ENCODE data around the gene STYK1.
A peak's percentile ranks its signal among the peaks of the same experiment; 100 is the strongest.
"Not testable (repeated sequence)": the region's sequence is repeated elsewhere in the genome, so short reads cannot be mapped to it uniquely, and the experiment has no call there.

STYK1 gene

DNA sequence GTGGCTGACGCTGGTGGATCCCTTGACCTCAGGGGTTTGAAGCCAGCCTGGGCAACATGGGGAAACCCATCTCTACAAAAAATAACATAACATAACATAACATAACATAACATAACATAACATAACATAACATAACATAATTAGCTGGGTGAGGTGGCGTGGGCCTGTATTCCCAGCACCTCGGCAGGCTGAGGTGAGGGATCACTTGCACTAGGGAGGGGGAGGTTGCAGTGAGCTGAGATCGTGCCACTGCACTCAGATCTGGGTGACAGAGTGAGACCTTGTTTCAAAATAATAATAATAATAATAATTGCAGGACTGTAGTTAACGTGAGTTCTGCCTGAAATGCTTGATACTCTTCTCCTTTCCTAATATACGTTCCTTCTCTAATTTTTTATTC, 61.7 kb downstream of the STYK1 start:
- H4K91ac ChIP-seq (ENCODE audit: low read length) = no peak overlapping the region
- H2AFZ ChIP-seq (ENCODE audit: low read depth, low read length) = no peak overlapping the region
- no peak overlapping the region for H3K27ac ChIP-seq (ENCODE audit: low read length, poor library complexity, severe bottlenecking)
- H3K4me1 ChIP-seq (ENCODE audit: control insufficient read depth, insufficient read depth, low read depth, low read length) = peaks cover 6% of the 10 kb centered on the region
- no peak overlapping the region for H3K4ac ChIP-seq (ENCODE audit: low read depth in 1 of 2, low read length in 2 of 2)
- peak overlapping the region; percentile 98 for H3K9ac ChIP-seq (ENCODE audit: low read length)
- H3K4me3 ChIP-seq (ENCODE audit: insufficient read depth in 1 of 2, low read depth in 1 of 2, low read length in 2 of 2) = peak overlapping the region in 1 of 2 experiments; percentile 93
- no peak overlapping the region for H2BK5ac ChIP-seq (ENCODE audit: low read depth, low read length, poor library complexity, severe bottlenecking)
- no peak overlapping the region for H3K4me2 ChIP-seq (ENCODE audit: low read length, poor library complexity, severe bottlenecking)
- no peak overlapping the region for H3K23ac ChIP-seq (ENCODE audit: low read length in 2 of 2)
- DNase-seq = no peak
- peaks cover 6% of the 10 kb centered on the region for H3K79me1 ChIP-seq (replicated peaks; ENCODE audit: low read length, poor library complexity, severe bottlenecking)
- no peaks in the 10 kb centered on the region for H3K9me3 ChIP-seq (ENCODE audit: control insufficient read depth, low read length)
- no peak overlapping the region for H2BK15ac ChIP-seq (ENCODE audit: low read depth, poor library complexity, severe bottlenecking)
- H3K14ac ChIP-seq (ENCODE audit: low read length in 2 of 2) = no peak overlapping the region
- H2BK12ac ChIP-seq (ENCODE audit: low read length in 2 of 2) = no peak overlapping the region
- no peaks in the 10 kb centered on the region for H3K27me3 ChIP-seq (ENCODE audit: control insufficient read depth in 1 of 2, insufficient read depth in 1 of 2, low read length in 2 of 2)
- 97% methylated on average over 4 of the region's 6 CpGs for WGBS
- no peak overlapping the region for H2BK120ac ChIP-seq (ENCODE audit: low read depth, low read length)
- H3K36me3 ChIP-seq (ENCODE audit: control insufficient read depth in 1 of 2, insufficient read depth in 2 of 2, low read depth in 1 of 2, low read length in 2 of 2) = peaks cover 0 to 37% of the 10 kb centered on the region in 2 experiments
- H3K18ac ChIP-seq (ENCODE audit: low read depth in 1 of 2, low read length in 2 of 2) = no peak overlapping the region
- no peak overlapping the region for H4K8ac ChIP-seq (ENCODE audit: low read length)
- no peak overlapping the region for H2AK5ac ChIP-seq (ENCODE audit: low read length, severe bottlenecking)

DNA sequence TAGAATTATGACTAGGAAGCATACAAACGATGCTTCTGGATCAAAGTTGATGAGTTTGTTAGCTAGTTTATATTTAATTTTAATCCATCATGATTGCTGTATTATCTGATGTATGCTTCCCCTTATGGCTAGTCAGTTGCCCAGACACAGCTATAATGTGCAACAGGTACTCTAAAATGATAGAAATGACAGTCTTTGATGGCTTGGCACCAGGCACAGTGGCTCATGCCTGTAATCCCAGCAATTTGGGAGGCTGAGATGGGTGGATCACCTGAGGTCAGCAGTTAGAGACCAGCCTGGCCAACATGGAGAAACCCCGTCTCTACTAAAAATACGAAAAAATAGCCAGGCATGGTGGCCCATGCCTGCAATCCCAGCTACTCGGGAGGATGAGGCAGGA, 62.6 kb downstream of the STYK1 start:
- not testable (repeated sequence) for H3K27me3 ChIP-seq (ENCODE audit: control insufficient read depth in 1 of 2, insufficient read depth in 1 of 2, low read length in 2 of 2); H3K9me3 ChIP-seq (ENCODE audit: control insufficient read depth, low read length); H3K27ac ChIP-seq (ENCODE audit: low read length, poor library complexity, severe bottlenecking); H3K4me3 ChIP-seq (ENCODE audit: insufficient read depth in 1 of 2, low read depth in 1 of 2, low read length in 2 of 2); H4K8ac ChIP-seq (ENCODE audit: low read length); H3K4me2 ChIP-seq (ENCODE audit: low read length, poor library complexity, severe bottlenecking); H2AFZ ChIP-seq (ENCODE audit: low read depth, low read length); H3K23ac ChIP-seq (ENCODE audit: low read length in 2 of 2); H2BK15ac ChIP-seq (ENCODE audit: low read depth, poor library complexity, severe bottlenecking); H2BK120ac ChIP-seq (ENCODE audit: low read depth, low read length); H4K91ac ChIP-seq (ENCODE audit: low read length); H2BK5ac ChIP-seq (ENCODE audit: low read depth, low read length, poor library complexity, severe bottlenecking); H3K79me1 ChIP-seq (replicated peaks; ENCODE audit: low read length, poor library complexity, severe bottlenecking); H3K14ac ChIP-seq (ENCODE audit: low read length in 2 of 2); H3K4me1 ChIP-seq (ENCODE audit: control insufficient read depth, insufficient read depth, low read depth, low read length); DNase-seq; H2BK12ac ChIP-seq (ENCODE audit: low read length in 2 of 2); H2AK5ac ChIP-seq (ENCODE audit: low read length, severe bottlenecking); H3K18ac ChIP-seq (ENCODE audit: low read depth in 1 of 2, low read length in 2 of 2); H3K4ac ChIP-seq (ENCODE audit: low read depth in 1 of 2, low read length in 2 of 2)
- WGBS = 97% methylated on average over 4 of the region's 4 CpGs
- peaks cover 0 to 44% of the 10 kb centered on the region in 2 experiments for H3K36me3 ChIP-seq (ENCODE audit: control insufficient read depth in 1 of 2, insufficient read depth in 2 of 2, low read depth in 1 of 2, low read length in 2 of 2)
- peak overlapping the region; percentile 40 for H3K9ac ChIP-seq (ENCODE audit: low read length)

- WGBS = 100% methylated on average over 2 of the region's 3 CpGs
- Histone ChIP-seq H2BK12ac (ENCODE audit: low read length in 2 of 2) (no peak overlapping the region), H3K23ac (ENCODE audit: low read length in 2 of 2) (no peak overlapping the region), H3K4me1 (ENCODE audit: control insufficient read depth, insufficient read depth, low read depth, low read length) (peaks cover 6% of the 10 kb centered on the region), H4K8ac (ENCODE audit: low read length) (no peak overlapping the region), H2AK5ac (ENCODE audit: low read length, severe bottlenecking) (no peak overlapping the region), H3K79me1 (replicated peaks; ENCODE audit: low read length, poor library complexity, severe bottlenecking) (peaks cover 7% of the 10 kb centered on the region), H3K9ac (ENCODE audit: low read length) (peak overlapping the region; percentile 40), H3K4me3 (ENCODE audit: insufficient read depth in 1 of 2, low read depth in 1 of 2, low read length in 2 of 2) (no peak overlapping the region), H4K91ac (ENCODE audit: low read length) (no peak overlapping the region), H3K4me2 (ENCODE audit: low read length, poor library complexity, severe bottlenecking) (no peak overlapping the region), H3K27me3 (ENCODE audit: control insufficient read depth in 1 of 2, insufficient read depth in 1 of 2, low read length in 2 of 2) (no peaks in the 10 kb centered on the region), H2BK5ac (ENCODE audit: low read depth, low read length, poor library complexity, severe bottlenecking) (no peak overlapping the region), H3K14ac (ENCODE audit: low read length in 2 of 2) (no peak overlapping the region), H2BK15ac (ENCODE audit: low read depth, poor library complexity, severe bottlenecking) (no peak overlapping the region), H3K9me3 (ENCODE audit: control insufficient read depth, low read length) (no peaks in the 10 kb centered on the region), H3K27ac (ENCODE audit: low read length, poor library complexity, severe bottlenecking) (no peak overlapping the region), H2AFZ (ENCODE audit: low read depth, low read length) (no peak overlapping the region), H3K4ac (ENCODE audit: low read depth in 1 of 2, low read length in 2 of 2) (no peak overlapping the region), H2BK120ac (ENCODE audit: low read depth, low read length) (no peak overlapping the region), H3K36me3 (ENCODE audit: control insufficient read depth in 1 of 2, insufficient read depth in 2 of 2, low read depth in 1 of 2, low read length in 2 of 2) (peaks cover 0 to 55% of the 10 kb centered on the region in 2 experiments), H3K18ac (ENCODE audit: low read depth in 1 of 2, low read length in 2 of 2) (no peak overlapping the region)
- no peak for DNase-seq
Observed at GRCh38 chr12:10610188-10610587, 63.7 kb downstream of the STYK1 start.

DNA sequence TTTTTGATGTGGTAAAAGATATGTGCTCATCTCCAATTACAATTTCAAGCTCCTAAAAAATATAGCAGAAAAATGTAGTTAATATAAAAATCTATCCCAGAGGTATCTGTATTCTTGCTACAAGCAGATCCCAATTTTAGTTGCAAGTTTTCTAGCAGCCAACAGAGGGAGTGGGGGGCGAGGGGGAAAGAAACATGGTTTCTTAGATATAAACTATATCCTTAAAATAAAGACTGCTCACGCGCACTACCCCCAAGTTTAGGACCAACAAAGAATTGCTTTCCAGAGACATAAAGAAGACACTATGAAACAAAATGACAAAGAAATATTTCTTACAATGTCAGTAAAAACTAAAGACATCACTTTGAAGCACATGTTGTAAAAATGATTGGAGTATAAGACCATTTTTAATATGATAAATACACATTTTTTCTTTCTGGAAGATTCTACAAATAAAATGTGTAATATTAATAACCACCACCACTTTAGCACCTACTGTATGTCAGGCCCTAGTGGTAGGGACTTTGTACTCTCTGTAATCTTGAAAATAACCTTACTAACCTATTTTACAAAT, 65.9 kb downstream of the STYK1 start:
- H4K91ac ChIP-seq (ENCODE audit: low read length) = no peak overlapping the region
- H3K36me3 ChIP-seq (ENCODE audit: control insufficient read depth in 1 of 2, insufficient read depth in 2 of 2, low read depth in 1 of 2, low read length in 2 of 2) = peaks cover 0 to 68% of the 10 kb centered on the region in 2 experiments
- H2BK15ac ChIP-seq (ENCODE audit: low read depth, poor library complexity, severe bottlenecking) = no peak overlapping the region
- H3K27ac ChIP-seq (ENCODE audit: low read length, poor library complexity, severe bottlenecking) = no peak overlapping the region
- no peak overlapping the region for H2BK120ac ChIP-seq (ENCODE audit: low read depth, low read length)
- H3K23ac ChIP-seq (ENCODE audit: low read length in 2 of 2) = no peak overlapping the region
- DNase-seq = peak; percentile 38
- peaks cover 8% of the 10 kb centered on the region for H3K79me1 ChIP-seq (replicated peaks; ENCODE audit: low read length, poor library complexity, severe bottlenecking)
- no peak overlapping the region for H2BK12ac ChIP-seq (ENCODE audit: low read length in 2 of 2)
- no peak overlapping the region for H2AFZ ChIP-seq (ENCODE audit: low read depth, low read length)
- peaks cover 6% of the 10 kb centered on the region for H3K4me1 ChIP-seq (ENCODE audit: control insufficient read depth, insufficient read depth, low read depth, low read length)
- no peak overlapping the region for H3K18ac ChIP-seq (ENCODE audit: low read depth in 1 of 2, low read length in 2 of 2)
- no peak overlapping the region for H4K8ac ChIP-seq (ENCODE audit: low read length)
- H3K14ac ChIP-seq (ENCODE audit: low read length in 2 of 2) = no peak overlapping the region
- H3K27me3 ChIP-seq (ENCODE audit: control insufficient read depth in 1 of 2, insufficient read depth in 1 of 2, low read length in 2 of 2) = no peaks in the 10 kb centered on the region
- H3K9ac ChIP-seq (ENCODE audit: low read length) = peak overlapping the region; percentile 3
- no peak overlapping the region for H3K4ac ChIP-seq (ENCODE audit: low read depth in 1 of 2, low read length in 2 of 2)
- H2BK5ac ChIP-seq (ENCODE audit: low read depth, low read length, poor library complexity, severe bottlenecking) = no peak overlapping the region
- H2AK5ac ChIP-seq (ENCODE audit: low read length, severe bottlenecking) = no peak overlapping the region
- no CpG with 5 or more reads among the region's 3 CpGs for WGBS
- no peak overlapping the region for H3K4me2 ChIP-seq (ENCODE audit: low read length, poor library complexity, severe bottlenecking)
- no peaks in the 10 kb centered on the region for H3K9me3 ChIP-seq (ENCODE audit: control insufficient read depth, low read length)
- no peak overlapping the region for H3K4me3 ChIP-seq (ENCODE audit: insufficient read depth in 1 of 2, low read depth in 1 of 2, low read length in 2 of 2)

Measured in mesenchymal stem cell (in vitro differentiated cells and primary cell).